Peyer's patch (tissue), 4 donors: Measurements from ENCODE around the gene ID4.

Experiments
- CTCF ChIP-seq, 6 experiments: fragments of 450-650 bp in 4 of 6; fragments of 200-600 bp in 2 of 6; sonication (generic) in 1 of 6; IDR thresholded peaks; one replicate each; pipeline ENCODE4 v1.5.1; 2017 to 2019; ENCODE audit warnings: antibody characterized with exemption in 6 of 6, mild to moderate bottlenecking in 3 of 6, moderate library complexity in 1 of 6
- POLR2A ChIP-seq, 2 donors: fragments of 450-650 bp; IDR thresholded peaks; one replicate each; pipeline ENCODE4 v1.5.1; 2017; ENCODE audit warnings: antibody characterized with exemption in 2 of 2, mild to moderate bottlenecking in 2 of 2, moderate library complexity in 2 of 2

- TF ChIP-seq CTCF (IDR thresholded peaks at IDR 0.05) (no peak), POLR2A (IDR thresholded peaks at IDR 0.05) (no peak)
Measured at GRCh38 chr6:19857139-19857538, 20.0 kb downstream of the ID4 start.
